Measurements from ENCODE around the gene CC2D1A.

DNA sequence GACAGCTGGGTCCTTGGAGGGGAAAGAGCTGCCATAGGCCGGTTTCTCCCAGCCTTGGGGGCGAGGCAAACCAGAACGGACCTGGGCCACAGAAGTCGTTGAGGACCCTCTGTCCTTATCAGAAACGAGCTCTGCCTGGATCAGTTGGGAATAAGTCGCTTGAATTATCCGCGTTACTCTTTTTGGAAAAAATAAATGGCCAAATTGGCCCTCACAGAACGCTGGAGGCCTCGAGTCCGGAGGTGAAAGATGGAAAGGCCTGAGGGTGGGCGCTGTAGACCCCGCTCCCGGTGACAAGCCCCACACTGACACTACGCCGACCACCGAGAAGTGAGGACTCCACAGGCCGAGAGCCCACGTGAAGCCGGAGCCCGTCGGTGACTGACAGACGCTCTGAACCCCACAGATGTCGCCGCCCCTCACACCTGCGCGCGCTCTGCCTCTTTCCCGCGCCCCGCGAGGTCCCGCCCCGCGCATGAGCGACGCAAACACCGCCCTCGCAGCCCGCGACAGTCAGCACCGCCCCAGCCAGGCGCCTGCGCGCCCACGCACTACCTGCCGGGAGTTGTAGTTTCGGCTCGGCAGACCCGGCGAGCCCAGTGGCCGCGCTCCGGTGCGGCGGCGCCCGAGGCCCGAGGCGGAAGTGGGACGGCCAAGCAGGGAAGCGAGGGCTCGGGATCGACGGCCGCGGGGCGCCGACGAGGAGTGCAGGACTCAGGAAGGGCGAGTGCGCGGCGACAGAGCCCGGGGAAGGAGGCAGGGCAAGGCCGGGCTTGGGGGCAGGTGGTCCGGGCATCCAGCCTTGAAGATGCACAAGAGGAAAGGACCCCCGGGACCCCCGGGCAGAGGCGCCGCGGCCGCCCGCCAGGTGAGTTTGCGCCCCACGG lies at the start of gene CC2D1A, which contains the start of gene BRME1:
- TF ChIP-seq YY1 (IDR thresholded peaks at IDR 0.05) (no peak), CTCF (IDR thresholded peaks at IDR 0.05; ENCODE audit: low read depth, low read length, missing input control) (peak; percentile 6)

All from liver (tissue), 2 donors.